ENCODE measurements around the gene SUSD3.
A peak's percentile ranks its signal among the peaks of the same experiment; 100 is the strongest.

The SUSD3 gene

DNA sequence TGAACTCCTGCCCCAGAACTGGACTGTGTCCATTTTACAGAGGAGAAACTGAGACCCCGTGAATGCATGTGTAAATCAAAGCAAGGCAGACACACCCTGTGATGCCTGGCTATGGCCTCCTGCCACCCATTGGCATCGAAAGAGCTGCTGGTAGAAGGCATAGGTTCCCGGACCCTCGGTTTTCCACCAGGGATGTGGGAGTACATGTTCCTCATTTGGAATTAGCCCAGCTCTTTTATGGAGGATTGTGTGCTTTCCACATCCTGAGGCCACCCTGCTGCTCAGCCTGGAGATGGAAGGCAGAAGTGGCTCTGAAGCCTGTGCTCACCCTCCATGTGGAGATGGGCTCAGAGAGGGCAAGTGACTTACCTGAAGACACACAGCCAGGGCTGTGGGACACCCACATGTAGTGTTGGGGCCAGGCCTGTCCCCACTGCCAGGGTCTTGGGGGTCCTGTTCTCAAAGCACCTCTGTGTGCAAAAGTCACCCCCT, 2.8 kb downstream of the SUSD3 start:
- TF ChIP-seq, protein P1, sequence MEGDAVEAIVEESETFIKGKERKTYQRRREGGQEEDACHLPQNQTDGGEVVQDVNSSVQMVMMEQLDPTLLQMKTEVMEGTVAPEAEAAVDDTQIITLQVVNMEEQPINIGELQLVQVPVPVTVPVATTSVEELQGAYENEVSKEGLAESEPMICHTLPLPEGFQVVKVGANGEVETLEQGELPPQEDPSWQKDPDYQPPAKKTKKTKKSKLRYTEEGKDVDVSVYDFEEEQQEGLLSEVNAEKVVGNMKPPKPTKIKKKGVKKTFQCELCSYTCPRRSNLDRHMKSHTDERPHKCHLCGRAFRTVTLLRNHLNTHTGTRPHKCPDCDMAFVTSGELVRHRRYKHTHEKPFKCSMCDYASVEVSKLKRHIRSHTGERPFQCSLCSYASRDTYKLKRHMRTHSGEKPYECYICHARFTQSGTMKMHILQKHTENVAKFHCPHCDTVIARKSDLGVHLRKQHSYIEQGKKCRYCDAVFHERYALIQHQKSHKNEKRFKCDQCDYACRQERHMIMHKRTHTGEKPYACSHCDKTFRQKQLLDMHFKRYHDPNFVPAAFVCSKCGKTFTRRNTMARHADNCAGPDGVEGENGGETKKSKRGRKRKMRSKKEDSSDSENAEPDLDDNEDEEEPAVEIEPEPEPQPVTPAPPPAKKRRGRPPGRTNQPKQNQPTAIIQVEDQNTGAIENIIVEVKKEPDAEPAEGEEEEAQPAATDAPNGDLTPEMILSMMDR (IDR thresholded peaks at IDR 0.05; ENCODE audit: borderline replicate concordance, extremely low read depth, low read length, poor library complexity, severe bottlenecking), result no peak
- TF ChIP-seq EZH2 (IDR thresholded peaks at IDR 0.05; ENCODE audit: borderline replicate concordance, low read depth, low read length, severe bottlenecking), result no peak
- Histone ChIP-seq H2AFZ (ENCODE audit: low read depth, low read length) (no peak overlapping the region), H3K4me2 (ENCODE audit: insufficient read depth, low read length) (no peak overlapping the region), H3K27me3 (ENCODE audit: insufficient read depth, low read length, poor library complexity) (no peaks in the 10 kb centered on the region), H4K20me1 (ENCODE audit: insufficient read depth, low read length) (no peaks in the 10 kb centered on the region), H3K4me1 (ENCODE audit: insufficient read depth, low read length) (peaks cover 54% of the 10 kb centered on the region), H3K36me3 (ENCODE audit: insufficient read depth, low read length) (no peaks in the 10 kb centered on the region), H3K4me3 (ENCODE audit: low read depth in 1 of 2, low read length in 2 of 2) (no peak overlapping the region), H3K9me3 (ENCODE audit: insufficient read depth, low read length, severe bottlenecking) (no peaks in the 10 kb centered on the region), H3K79me2 (ENCODE audit: insufficient read depth, low read length) (no peaks in the 10 kb centered on the region), H3K9ac (ENCODE audit: low read depth, low read length) (no peak overlapping the region), H3K27ac (ENCODE audit: low read length) (peak overlapping the region; percentile 85)
- no peak for DNase-seq
- no peak for ATAC-seq (ENCODE audit: insufficient read depth, low read depth)

DNA sequence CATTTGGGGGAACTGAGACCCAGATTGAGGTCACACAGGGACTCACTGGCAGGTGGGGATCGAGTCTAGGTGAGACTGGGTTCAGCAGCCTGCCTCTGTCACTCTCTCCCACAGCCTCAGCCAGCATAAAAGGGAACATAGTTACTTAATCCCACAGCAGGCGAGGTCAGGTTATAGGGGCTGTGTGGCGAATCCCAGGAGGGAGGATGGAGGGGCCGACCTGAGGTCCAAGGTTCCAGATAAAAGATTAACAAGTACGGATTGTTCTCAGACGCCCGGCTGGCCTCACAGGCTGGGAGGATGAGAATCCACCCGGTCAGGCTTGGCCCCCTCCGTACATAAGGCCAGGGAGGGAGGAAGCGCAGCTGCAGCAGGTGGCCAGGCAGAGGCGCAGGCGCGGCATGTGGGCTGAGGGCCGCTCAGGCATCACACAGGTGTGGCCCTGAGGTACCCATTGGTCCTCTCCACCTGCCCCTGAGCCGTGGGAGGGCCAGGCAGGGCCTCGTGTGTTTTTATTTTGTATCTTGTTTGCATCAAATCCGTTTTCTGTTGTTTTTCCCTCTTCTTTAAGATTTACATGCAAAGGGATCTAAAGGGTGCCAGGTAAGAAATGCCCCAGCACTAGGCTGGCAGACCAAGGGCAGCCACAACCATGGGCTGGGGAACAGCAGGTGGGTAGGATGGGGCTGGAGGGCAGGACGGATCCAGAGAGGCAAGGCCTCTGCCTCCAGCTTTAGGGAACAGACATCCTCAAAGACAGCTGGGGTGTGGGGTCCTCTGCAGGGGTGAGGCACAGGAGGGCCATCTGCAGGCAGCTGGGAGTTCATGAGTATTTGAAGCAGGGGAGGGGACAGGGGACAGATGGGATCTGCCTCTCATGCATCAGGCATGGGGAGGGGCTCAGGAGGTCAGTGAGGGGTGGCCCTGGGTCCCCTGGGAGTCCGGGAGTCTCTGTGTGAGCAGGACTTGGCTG, 3.6 kb downstream of the SUSD3 start:
- no peak overlapping the region for H3K4me2 ChIP-seq (ENCODE audit: insufficient read depth, low read length)
- H3K9ac ChIP-seq (ENCODE audit: low read depth, low read length), result 0 out of 2 replicates have a peak overlapping the region, but pooled peaks have one; percentile 20
- no peaks in the 10 kb centered on the region for H3K27me3 ChIP-seq (ENCODE audit: insufficient read depth, low read length, poor library complexity)
- H2AFZ ChIP-seq (ENCODE audit: low read depth, low read length), result no peak overlapping the region
- peak; percentile 27 for DNase-seq
- no peaks in the 10 kb centered on the region for H3K36me3 ChIP-seq (ENCODE audit: insufficient read depth, low read length)
- H3K79me2 ChIP-seq (ENCODE audit: insufficient read depth, low read length), result no peaks in the 10 kb centered on the region
- TF ChIP-seq EZH2 (IDR thresholded peaks at IDR 0.05; ENCODE audit: borderline replicate concordance, low read depth, low read length, severe bottlenecking), result no peak
- TF ChIP-seq, protein P1 (IDR thresholded peaks at IDR 0.05; ENCODE audit: borderline replicate concordance, extremely low read depth, low read length, poor library complexity, severe bottlenecking), result peak; percentile 27
- ATAC-seq (ENCODE audit: insufficient read depth, low read depth), result no peak
- H3K4me1 ChIP-seq (ENCODE audit: insufficient read depth, low read length), result peaks cover 54% of the 10 kb centered on the region
- no peaks in the 10 kb centered on the region for H3K9me3 ChIP-seq (ENCODE audit: insufficient read depth, low read length, severe bottlenecking)
- H4K20me1 ChIP-seq (ENCODE audit: insufficient read depth, low read length), result no peaks in the 10 kb centered on the region
- H3K4me3 ChIP-seq (ENCODE audit: low read depth in 1 of 2, low read length in 2 of 2), result no peak overlapping the region
- H3K27ac ChIP-seq (ENCODE audit: low read length), result peak overlapping the region; percentile 85

DNA sequence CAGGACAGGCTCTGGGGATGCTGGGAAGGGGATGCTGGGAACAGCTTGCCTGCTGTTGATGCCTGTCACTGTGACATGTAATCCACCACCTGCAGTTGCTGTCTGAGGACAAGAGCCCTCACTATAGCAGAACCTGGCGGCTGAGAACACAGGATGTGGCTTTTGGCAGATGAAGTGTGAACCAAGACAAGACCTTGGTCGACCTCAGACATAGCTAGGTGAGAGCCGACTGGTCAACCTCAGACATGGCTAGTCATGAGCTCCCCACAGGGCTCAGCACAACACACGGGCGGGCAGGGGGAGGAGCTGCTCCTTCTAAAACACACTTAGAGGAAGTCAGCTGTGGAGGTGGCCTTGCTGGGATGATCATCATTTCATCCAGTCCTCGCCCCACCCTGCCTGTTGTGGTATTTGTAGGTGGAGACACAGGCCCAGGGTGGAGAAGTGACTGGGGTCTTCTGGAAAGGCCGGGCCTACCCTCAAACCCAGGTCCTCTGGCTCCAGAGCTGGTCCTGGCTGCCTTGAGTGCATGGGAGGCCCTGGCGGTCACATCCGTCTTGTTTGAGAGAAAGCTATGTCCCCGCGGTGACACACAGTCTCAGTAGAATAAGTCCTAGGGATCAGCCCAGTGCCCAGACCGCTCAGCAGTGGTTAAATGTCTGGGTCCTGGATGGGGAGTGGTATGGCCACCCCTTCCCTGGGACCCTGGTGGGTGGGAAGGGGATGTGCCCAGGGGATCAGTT, 6.1 kb downstream of the SUSD3 start:
- DNase-seq (peak; percentile 96), ATAC-seq (ENCODE audit: insufficient read depth, low read depth) (peak; percentile 96)
- no peak for TF ChIP-seq EZH2 (IDR thresholded peaks at IDR 0.05; ENCODE audit: borderline replicate concordance, low read depth, low read length, severe bottlenecking)
- TF ChIP-seq, protein P1 (IDR thresholded peaks at IDR 0.05; ENCODE audit: borderline replicate concordance, extremely low read depth, low read length, poor library complexity, severe bottlenecking), result no peak
- Histone ChIP-seq H3K36me3 (ENCODE audit: insufficient read depth, low read length) (no peaks in the 10 kb centered on the region), H3K4me3 (ENCODE audit: low read depth in 1 of 2, low read length in 2 of 2) (peak overlapping the region in 1 of 2 experiments; percentile 43; a peak in 2 of 4 replicates), H3K27ac (ENCODE audit: low read length) (peak overlapping the region; percentile 98), H3K4me2 (ENCODE audit: insufficient read depth, low read length) (peak overlapping the region; percentile 57), H3K79me2 (ENCODE audit: insufficient read depth, low read length) (no peaks in the 10 kb centered on the region), H3K9ac (ENCODE audit: low read depth, low read length) (peak overlapping the region; percentile 58), H3K4me1 (ENCODE audit: insufficient read depth, low read length) (peaks cover 54% of the 10 kb centered on the region), H3K27me3 (ENCODE audit: insufficient read depth, low read length, poor library complexity) (no peaks in the 10 kb centered on the region), H4K20me1 (ENCODE audit: insufficient read depth, low read length) (no peaks in the 10 kb centered on the region), H3K9me3 (ENCODE audit: insufficient read depth, low read length, severe bottlenecking) (no peaks in the 10 kb centered on the region), H2AFZ (ENCODE audit: low read depth, low read length) (peak overlapping the region; percentile 72)
